ENCODE measurements around the gene PDE3A.

DNA sequence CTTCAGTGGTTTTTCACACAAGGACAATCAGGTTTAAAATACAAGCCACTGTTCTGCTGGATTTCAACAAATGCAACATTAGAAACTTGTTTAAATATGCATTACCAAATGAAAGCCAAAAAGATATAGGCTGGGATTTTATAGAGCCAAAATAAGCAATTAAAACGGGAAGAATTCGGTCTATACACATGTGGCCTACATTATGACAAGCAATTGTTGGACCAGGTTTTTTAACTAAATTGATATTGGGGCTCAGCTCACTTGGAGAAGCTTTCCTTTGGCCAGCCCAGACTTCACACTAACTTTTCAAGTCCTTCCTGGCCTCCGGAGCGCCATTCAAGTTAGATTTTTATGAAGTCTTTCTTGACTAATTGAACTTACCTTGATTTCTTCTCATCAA lies 16.9 kb upstream of the PDE3A start:
- TF ChIP-seq, protein P1, sequence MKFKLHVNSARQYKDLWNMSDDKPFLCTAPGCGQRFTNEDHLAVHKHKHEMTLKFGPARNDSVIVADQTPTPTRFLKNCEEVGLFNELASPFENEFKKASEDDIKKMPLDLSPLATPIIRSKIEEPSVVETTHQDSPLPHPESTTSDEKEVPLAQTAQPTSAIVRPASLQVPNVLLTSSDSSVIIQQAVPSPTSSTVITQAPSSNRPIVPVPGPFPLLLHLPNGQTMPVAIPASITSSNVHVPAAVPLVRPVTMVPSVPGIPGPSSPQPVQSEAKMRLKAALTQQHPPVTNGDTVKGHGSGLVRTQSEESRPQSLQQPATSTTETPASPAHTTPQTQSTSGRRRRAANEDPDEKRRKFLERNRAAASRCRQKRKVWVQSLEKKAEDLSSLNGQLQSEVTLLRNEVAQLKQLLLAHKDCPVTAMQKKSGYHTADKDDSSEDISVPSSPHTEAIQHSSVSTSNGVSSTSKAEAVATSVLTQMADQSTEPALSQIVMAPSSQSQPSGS (CRISPR knock-in tag; IDR thresholded peaks at IDR 0.05; ENCODE audit: borderline replicate concordance, low read depth) = no peak
- TF ChIP-seq NR1H2 (CRISPR knock-in tag; IDR thresholded peaks at IDR 0.05) = no peak
- TF ChIP-seq, protein P2, sequence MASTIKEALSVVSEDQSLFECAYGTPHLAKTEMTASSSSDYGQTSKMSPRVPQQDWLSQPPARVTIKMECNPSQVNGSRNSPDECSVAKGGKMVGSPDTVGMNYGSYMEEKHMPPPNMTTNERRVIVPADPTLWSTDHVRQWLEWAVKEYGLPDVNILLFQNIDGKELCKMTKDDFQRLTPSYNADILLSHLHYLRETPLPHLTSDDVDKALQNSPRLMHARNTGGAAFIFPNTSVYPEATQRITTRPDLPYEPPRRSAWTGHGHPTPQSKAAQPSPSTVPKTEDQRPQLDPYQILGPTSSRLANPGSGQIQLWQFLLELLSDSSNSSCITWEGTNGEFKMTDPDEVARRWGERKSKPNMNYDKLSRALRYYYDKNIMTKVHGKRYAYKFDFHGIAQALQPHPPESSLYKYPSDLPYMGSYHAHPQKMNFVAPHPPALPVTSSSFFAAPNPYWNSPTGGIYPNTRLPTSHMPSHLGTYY (CRISPR knock-in tag; IDR thresholded peaks at IDR 0.05) = no peak
- TF ChIP-seq, protein P3, sequence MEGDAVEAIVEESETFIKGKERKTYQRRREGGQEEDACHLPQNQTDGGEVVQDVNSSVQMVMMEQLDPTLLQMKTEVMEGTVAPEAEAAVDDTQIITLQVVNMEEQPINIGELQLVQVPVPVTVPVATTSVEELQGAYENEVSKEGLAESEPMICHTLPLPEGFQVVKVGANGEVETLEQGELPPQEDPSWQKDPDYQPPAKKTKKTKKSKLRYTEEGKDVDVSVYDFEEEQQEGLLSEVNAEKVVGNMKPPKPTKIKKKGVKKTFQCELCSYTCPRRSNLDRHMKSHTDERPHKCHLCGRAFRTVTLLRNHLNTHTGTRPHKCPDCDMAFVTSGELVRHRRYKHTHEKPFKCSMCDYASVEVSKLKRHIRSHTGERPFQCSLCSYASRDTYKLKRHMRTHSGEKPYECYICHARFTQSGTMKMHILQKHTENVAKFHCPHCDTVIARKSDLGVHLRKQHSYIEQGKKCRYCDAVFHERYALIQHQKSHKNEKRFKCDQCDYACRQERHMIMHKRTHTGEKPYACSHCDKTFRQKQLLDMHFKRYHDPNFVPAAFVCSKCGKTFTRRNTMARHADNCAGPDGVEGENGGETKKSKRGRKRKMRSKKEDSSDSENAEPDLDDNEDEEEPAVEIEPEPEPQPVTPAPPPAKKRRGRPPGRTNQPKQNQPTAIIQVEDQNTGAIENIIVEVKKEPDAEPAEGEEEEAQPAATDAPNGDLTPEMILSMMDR (IDR thresholded peaks at IDR 0.05) = no peak
- no peak for TF ChIP-seq ESRRA (CRISPR knock-in tag; IDR thresholded peaks at IDR 0.05; ENCODE audit: borderline replicate concordance)
- TF ChIP-seq, protein P4, sequence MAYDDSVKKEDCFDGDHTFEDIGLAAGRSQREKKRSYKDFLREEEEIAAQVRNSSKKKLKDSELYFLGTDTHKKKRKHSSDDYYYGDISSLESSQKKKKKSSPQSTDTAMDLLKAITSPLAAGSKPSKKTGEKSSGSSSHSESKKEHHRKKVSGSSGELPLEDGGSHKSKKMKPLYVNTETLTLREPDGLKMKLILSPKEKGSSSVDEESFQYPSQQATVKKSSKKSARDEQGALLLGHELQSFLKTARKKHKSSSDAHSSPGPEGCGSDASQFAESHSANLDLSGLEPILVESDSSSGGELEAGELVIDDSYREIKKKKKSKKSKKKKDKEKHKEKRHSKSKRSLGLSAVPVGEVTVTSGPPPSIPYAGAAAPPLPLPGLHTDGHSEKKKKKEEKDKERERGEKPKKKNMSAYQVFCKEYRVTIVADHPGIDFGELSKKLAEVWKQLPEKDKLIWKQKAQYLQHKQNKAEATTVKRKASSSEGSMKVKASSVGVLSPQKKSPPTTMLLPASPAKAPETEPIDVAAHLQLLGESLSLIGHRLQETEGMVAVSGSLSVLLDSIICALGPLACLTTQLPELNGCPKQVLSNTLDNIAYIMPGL (CRISPR knock-in tag; IDR thresholded peaks at IDR 0.05) = no peak
- TF ChIP-seq IRF2 (CRISPR knock-in tag; IDR thresholded peaks at IDR 0.05; ENCODE audit: borderline replicate concordance, low read depth) = no peak
- no peak for TF ChIP-seq JAZF1 (CRISPR knock-in tag; IDR thresholded peaks at IDR 0.05)
- no peak for TF ChIP-seq FOXJ3 (CRISPR knock-in tag; IDR thresholded peaks at IDR 0.05; ENCODE audit: borderline replicate concordance)
